HG03571 (cell line): Measurements from ENCODE around the gene COL23A1.
"Not testable (repeated sequence)": the region's sequence is repeated elsewhere in the genome, so short reads cannot be mapped to it uniquely, and the experiment has no call there.

Source experiments
- ATAC-seq: cut with Tn5 transposase; IDR thresholded peaks from one replicate; pipeline ENCODE4 v1.9.1; 2021; ENCODE audit not compliant: unreplicated experiment

Gene COL23A1

GRCh38 chr5:178383301-178383918 lies 206.8 kb downstream of the COL23A1 start:
- ATAC-seq: no peak

- no peak for ATAC-seq
Measured at GRCh38 chr5:178382754-178383164, 207.4 kb downstream of the COL23A1 start.

- no peak for ATAC-seq
Measured at GRCh38 chr5:178381921-178382695, 208.1 kb downstream of the COL23A1 start.

GRCh38 chr5:178381206-178381605 lies 209.0 kb downstream of the COL23A1 start:
- ATAC-seq: no peak

- ATAC-seq: no peak
Measured at GRCh38 chr5:178380541-178381074, 209.6 kb downstream of the COL23A1 start.

- no peak for ATAC-seq
Measured at GRCh38 chr5:178380086-178380485, 210.1 kb downstream of the COL23A1 start.

- no peak for ATAC-seq
Measured at GRCh38 chr5:178378527-178379484, 211.4 kb downstream of the COL23A1 start.

GRCh38 chr5:178377583-178378270 lies 212.5 kb downstream of the COL23A1 start:
- no peak for ATAC-seq

GRCh38 chr5:178376921-178377582 lies 213.1 kb downstream of the COL23A1 start:
- no peak for ATAC-seq

- no peak for ATAC-seq
Measured at GRCh38 chr5:178375348-178375747, 214.8 kb downstream of the COL23A1 start.

GRCh38 chr5:178373711-178374110 lies 216.5 kb downstream of the COL23A1 start:
- no peak for ATAC-seq

GRCh38 chr5:178372142-178372571 lies 218.0 kb downstream of the COL23A1 start:
- ATAC-seq: no peak

GRCh38 chr5:178371362-178372111 lies 218.7 kb downstream of the COL23A1 start:
- no peak for ATAC-seq

GRCh38 chr5:178370102-178370501 lies 220.1 kb downstream of the COL23A1 start:
- ATAC-seq: no peak

GRCh38 chr5:178369469-178369868 lies 220.7 kb downstream of the COL23A1 start:
- not testable (repeated sequence) for ATAC-seq

GRCh38 chr5:178368716-178369300 lies 221.4 kb downstream of the COL23A1 start:
- no peak for ATAC-seq

GRCh38 chr5:178368274-178368673 lies 221.9 kb downstream of the COL23A1 start:
- no peak for ATAC-seq

GRCh38 chr5:178367736-178368120 lies 222.5 kb downstream of the COL23A1 start:
- no peak for ATAC-seq
